SHP77 treated with DMSO at 0.1 percent for 48 hours (cell line): ENCODE measurements around the gene COBL.

Experiments
- DNase-seq: peaks from one replicate; lab custom pipeline; 2025; lab: John Stamatoyannopoulos, UW

The COBL gene

GRCh38 chr7:51316666-51317581, at the start of gene COBL:
TSS of gene COBL (minus strand) at chr7:51316809. CDS start at chr7:51316633, 176 bp downstream.
- no peak for DNase-seq

- DNase-seq, result no peak
Measured at GRCh38 chr7:51366172-51366728, 49.6 kb upstream of the COBL start.

- DNase-seq, result no peak
Measured at GRCh38 chr7:51357821-51358220, 41.2 kb upstream of the COBL start.

- no peak for DNase-seq
Measured at GRCh38 chr7:51356849-51357516, 40.4 kb upstream of the COBL start.

GRCh38 chr7:51354897-51355296, 38.3 kb upstream of the COBL start:
- DNase-seq, result no peak

- no peak for DNase-seq
Measured at GRCh38 chr7:51354434-51354833, 37.8 kb upstream of the COBL start.

- no peak for DNase-seq
Measured at GRCh38 chr7:51352174-51353100, 35.8 kb upstream of the COBL start.

- no peak for DNase-seq
Measured at GRCh38 chr7:51351661-51352060, 35.1 kb upstream of the COBL start.

GRCh38 chr7:51350546-51350896, 33.9 kb upstream of the COBL start:
- no peak for DNase-seq

- DNase-seq, result peak; percentile 76
Measured at GRCh38 chr7:51349820-51350545, 33.4 kb upstream of the COBL start.

- no peak for DNase-seq
Measured at GRCh38 chr7:51346126-51346525, 29.5 kb upstream of the COBL start.

GRCh38 chr7:51344406-51345138, 28.0 kb upstream of the COBL start:
- no peak for DNase-seq

- no peak for DNase-seq
Measured at GRCh38 chr7:51340936-51341335, 24.3 kb upstream of the COBL start.

- DNase-seq, result no peak
Measured at GRCh38 chr7:51340029-51340838, 23.6 kb upstream of the COBL start.

GRCh38 chr7:51335057-51335456, 18.4 kb upstream of the COBL start:
- no peak for DNase-seq

- no peak for DNase-seq
Measured at GRCh38 chr7:51329696-51330263, 13.2 kb upstream of the COBL start.

GRCh38 chr7:51328351-51328801, 11.8 kb upstream of the COBL start:
- no peak for DNase-seq

- DNase-seq, result no peak
Measured at GRCh38 chr7:51327287-51327717, 10.7 kb upstream of the COBL start.

GRCh38 chr7:51326656-51327286, 10.2 kb upstream of the COBL start:
- no peak for DNase-seq
